Middle frontal gyrus (tissue), 1 donor: ENCODE results near the gene MAST4.

Experiments used
- DNase-seq: peaks from one replicate; pipeline ENCODE4 v3.0.0-alpha.2; 2015; ENCODE audit warnings: low spot score; ENCODE audit errors: extremely low spot score

Gene MAST4

GRCh38 chr5:66898241-66898995 is 302.2 kb downstream of the MAST4 start:
- no peak for DNase-seq

GRCh38 chr5:66903218-66903617 is 307.0 kb downstream of the MAST4 start:
- DNase-seq: no peak

GRCh38 chr5:66903709-66904108 is 307.5 kb downstream of the MAST4 start:
- no peak for DNase-seq

GRCh38 chr5:66904189-66904588 is 308.0 kb downstream of the MAST4 start:
- no peak for DNase-seq

GRCh38 chr5:66906021-66906420 is 309.8 kb downstream of the MAST4 start:
- DNase-seq: no peak

- no peak for DNase-seq
These were observed 312.0 kb downstream of the MAST4 start for GRCh38 chr5:66908230-66908629.

GRCh38 chr5:66909364-66909763 is 313.2 kb downstream of the MAST4 start:
- no peak for DNase-seq

- no peak for DNase-seq
These were observed 316.6 kb downstream of the MAST4 start for GRCh38 chr5:66912787-66913186.

GRCh38 chr5:66915531-66915930 is 319.3 kb downstream of the MAST4 start:
- no peak for DNase-seq

- no peak for DNase-seq
These were observed 326.7 kb downstream of the MAST4 start for GRCh38 chr5:66922881-66923280.

GRCh38 chr5:66923457-66923856 is 327.3 kb downstream of the MAST4 start:
- DNase-seq: no peak

- no peak for DNase-seq
These were observed 327.7 kb downstream of the MAST4 start for GRCh38 chr5:66923922-66924321.

GRCh38 chr5:66927140-66927539 is 330.9 kb downstream of the MAST4 start:
- DNase-seq: no peak

GRCh38 chr5:66929281-66929680 is 333.1 kb downstream of the MAST4 start:
- no peak for DNase-seq

- DNase-seq: no peak
These were observed 333.8 kb downstream of the MAST4 start for GRCh38 chr5:66929995-66930394.

GRCh38 chr5:66931651-66932050 is 335.5 kb downstream of the MAST4 start:
- no peak for DNase-seq

- no peak for DNase-seq
These were observed 336.3 kb downstream of the MAST4 start for GRCh38 chr5:66932457-66932856.

GRCh38 chr5:66933066-66933465 is 336.9 kb downstream of the MAST4 start:
- no peak for DNase-seq

GRCh38 chr5:66939094-66939493 is 342.9 kb downstream of the MAST4 start:
- no peak for DNase-seq

- DNase-seq: no peak
These were observed 349.5 kb downstream of the MAST4 start for GRCh38 chr5:66945389-66946349.

- no peak for DNase-seq
These were observed 351.3 kb downstream of the MAST4 start for GRCh38 chr5:66947458-66947857.

- DNase-seq: no peak
These were observed 352.9 kb downstream of the MAST4 start for GRCh38 chr5:66949066-66949465.
